ENCODE results near the gene LAPTM5.

DNA sequence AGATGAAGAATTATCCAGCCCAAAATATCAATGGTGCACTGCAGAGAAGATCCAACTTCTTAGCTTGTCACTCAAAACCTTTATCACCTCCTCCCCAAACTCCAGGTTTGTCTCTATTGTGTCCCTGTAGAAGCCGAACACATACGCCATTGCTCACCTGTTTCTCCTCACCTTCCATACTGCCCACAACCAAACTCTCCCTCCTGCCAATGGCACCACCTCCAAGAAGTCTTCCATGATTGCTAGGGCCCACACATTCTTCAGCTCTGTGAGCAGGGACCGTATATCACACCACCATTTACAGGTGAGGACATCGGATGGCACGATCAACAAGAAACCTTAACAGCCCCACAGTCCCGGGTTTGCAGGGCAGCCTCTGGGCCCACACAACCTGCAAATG, 2.2 kb downstream of the LAPTM5 start:
- no peak for TF ChIP-seq CTCF (IDR thresholded peaks at IDR 0.05; ENCODE audit: low read length)
- TF ChIP-seq EZH2 (optimal IDR thresholded peaks at IDR 0.05; ENCODE audit: low read depth, low read length), result no peak
- no peak for TF ChIP-seq EZH2phosphoT487 (IDR thresholded peaks at IDR 0.05; ENCODE audit: low read length)

Measured in MM.1S (cell line).